IMR-90 (cell line): ENCODE results near the gene RBBP8. TPM values are rescaled to one million over a fixed set of nuclear protein-coding genes. Genes with fewer than 3 reads are reported as not detected.

ENCODE experiments used
- ATAC-seq: fragments of 200-7000 bp; cut with Tn5 transposase; 2 replicates; pipeline ENCODE4 v1.9.1; 2020; ENCODE audit warnings: low read depth, mild to moderate bottlenecking, moderate library complexity
- BruUV-seq: library from RNA; stranded (reverse); fragments of 400-500 nt; replicated peaks from 2 replicates; lab custom pipeline; 2021; lab: Mats Ljungman, UMichigan
- CTCF ChIA-PET: fragments of 300-600 bp; formaldehyde crosslinking; extraction: SDS; loops from one replicate; lab custom pipeline; 2021; ENCODE audit warnings: antibody characterized with exemption; lab: Yijun Ruan, JAX
- POLR2A ChIA-PET: fragments of 300-600 bp; sonication (Branson Sonifier 250); formaldehyde crosslinking; loops from one replicate; lab custom pipeline; 2022; ENCODE audit warnings: antibody characterized with exemption; ENCODE audit not compliant: unreplicated experiment; lab: Charles Lee
- DNase-seq: peaks from one replicate; pipeline ENCODE4 v3.0.0; 2013
- H2AFZ ChIP-seq: replicated peaks from 2 replicates; pipeline ENCODE3; 2013; ENCODE audit warnings: low read length, mild to moderate bottlenecking; ENCODE audit not compliant: poor library complexity
- H2AK5ac ChIP-seq: 2 replicates; pipeline ENCODE4 v1.6.1; 2013; ENCODE audit warnings: low read depth, low read length, inconsistent platforms
- H2AK9ac ChIP-seq: replicated peaks from 2 replicates; pipeline ENCODE3; 2013; ENCODE audit warnings: mild to moderate bottlenecking, low read depth, low read length, moderate library complexity; ENCODE audit not compliant: poor library complexity
- H2BK120ac ChIP-seq: 2 replicates; pipeline ENCODE4 v1.6.1; 2013; ENCODE audit warnings: low read depth, low read length, inconsistent platforms
- H2BK15ac ChIP-seq: 3 replicates; pipeline ENCODE4 v1.6.1; 2013; ENCODE audit warnings: low read depth, low read length, inconsistent platforms
- H2BK20ac ChIP-seq: 2 replicates; pipeline ENCODE4 v1.6.1; 2013; ENCODE audit warnings: low read depth, mild to moderate bottlenecking, inconsistent platforms, low read length, moderate library complexity
- H2BK5ac ChIP-seq: 2 replicates; pipeline ENCODE4 v1.6.1; 2013; ENCODE audit warnings: mild to moderate bottlenecking, low read depth, low read length, inconsistent platforms; ENCODE audit not compliant: poor library complexity, severe bottlenecking
- H3K14ac ChIP-seq: replicated peaks from 2 replicates; pipeline ENCODE4 v1.6.1; 2013; ENCODE audit warnings: low read depth, low read length, inconsistent platforms
- H3K18ac ChIP-seq: 2 replicates; pipeline ENCODE4 v1.6.1; 2013; ENCODE audit warnings: low read depth, low read length, control low read depth
- H3K23ac ChIP-seq: 2 replicates; pipeline ENCODE4 v1.6.1; 2013; ENCODE audit warnings: low read depth, low read length, inconsistent platforms
- H3K27ac ChIP-seq: 2 replicates; pipeline ENCODE4 v1.5.1; 2013; ENCODE audit warnings: mild to moderate bottlenecking, control low read depth, low read length; ENCODE audit not compliant: insufficient read depth
- H3K27me3 ChIP-seq: 2 replicates; pipeline ENCODE4 v1.6.1; 2013; ENCODE audit warnings: low read length; ENCODE audit not compliant: control insufficient read depth, insufficient read depth
- H3K36me3 ChIP-seq: 2 replicates; pipeline ENCODE4 v1.6.1; 2013; ENCODE audit warnings: low read length, mixed read lengths; ENCODE audit not compliant: control insufficient read depth, insufficient read depth
- H3K4ac ChIP-seq: 2 replicates; pipeline ENCODE4 v1.6.1; 2013; ENCODE audit warnings: low read depth, low read length, inconsistent platforms
- H3K4me1 ChIP-seq: 2 replicates; pipeline ENCODE4 v1.6.1; 2013; ENCODE audit warnings: low read length, mixed read lengths; ENCODE audit not compliant: control insufficient read depth, insufficient read depth
- H3K4me2 ChIP-seq: 2 replicates; pipeline ENCODE4 v1.6.1; 2013; ENCODE audit warnings: low read depth, mild to moderate bottlenecking, control low read depth, low read length, moderate library complexity
- H3K4me3 ChIP-seq: 2 replicates; pipeline ENCODE4 v1.5.1; 2013; ENCODE audit warnings: low read depth, mild to moderate bottlenecking, control low read depth, low read length, moderate library complexity; ENCODE audit not compliant: insufficient read depth
- H3K56ac ChIP-seq: 2 replicates; pipeline ENCODE4 v1.6.1; 2013; ENCODE audit warnings: low read length, inconsistent platforms; ENCODE audit not compliant: insufficient read depth; ENCODE audit errors: extremely low read depth
- H3K79me1 ChIP-seq, 2 experiments: 2 replicates each; pipeline ENCODE4 v1.6.1; 2013; ENCODE audit warnings: low read length in 2 of 2, inconsistent platforms in 1 of 2, low read depth in 1 of 2
- H3K9ac ChIP-seq: 2 replicates; pipeline ENCODE4 v1.6.1; 2013; ENCODE audit warnings: low read depth, low read length, control low read depth
- H3K9me1 ChIP-seq: 2 replicates; pipeline ENCODE4 v1.6.1; 2013; ENCODE audit warnings: low read length, inconsistent platforms; ENCODE audit not compliant: insufficient read depth
- H3K9me3 ChIP-seq: 2 replicates; pipeline ENCODE4 v1.6.1; 2013; ENCODE audit warnings: low read length; ENCODE audit not compliant: control insufficient read depth, insufficient read depth
- H4K20me1 ChIP-seq: 2 replicates; pipeline ENCODE4 v1.6.1; 2013; ENCODE audit warnings: low read length, inconsistent platforms; ENCODE audit not compliant: insufficient read depth
- H4K5ac ChIP-seq: 2 replicates; pipeline ENCODE4 v1.6.1; 2013; ENCODE audit warnings: mild to moderate bottlenecking, low read depth, low read length, control low read depth
- H4K8ac ChIP-seq, 2 experiments: 2 replicates each; pipeline ENCODE4 v1.6.1; 2013; ENCODE audit warnings: low read depth in 2 of 2, low read length in 2 of 2, control low read depth in 1 of 2, inconsistent platforms in 1 of 2
- H4K91ac ChIP-seq: 2 replicates; pipeline ENCODE4 v1.6.1; 2013; ENCODE audit warnings: low read depth, low read length, inconsistent platforms; ENCODE audit not compliant: insufficient read depth
- MXI1 ChIP-seq: IDR thresholded peaks from 2 replicates; pipeline ENCODE4 v1.6.1; 2012; ENCODE audit warnings: low read depth, mild to moderate bottlenecking, low read length, moderate library complexity, borderline replicate concordance
- POLR2A ChIP-seq: IDR thresholded peaks from 2 replicates; pipeline ENCODE4 v1.6.1; 2012; ENCODE audit warnings: mild to moderate bottlenecking, low read depth, low read length
- WGBS, 2 experiments: methylation state at CpG; one replicate each; pipeline versions ENCODE4 v1.1.5 to v1.1.7; 2013; ENCODE audit warnings: missing lambda C conversion rate in 2 of 2; ENCODE audit not compliant: insufficient read length in 1 of 2; ENCODE audit errors: extremely low coverage in 2 of 2; 5-methylcytosine and 5-hydroxymethylcytosine counted together
- dilution Hi-C: fragments of 300-500 bp; cut with HindIII; formaldehyde crosslinking; loops from one replicate; pipeline ENCODE4 v1.14.3; 2018; ENCODE audit warnings: low sequenced_read_pairs; ENCODE audit not compliant: unreplicated experiment
- in situ Hi-C: fragments of 300-500 bp; cut with MboI; formaldehyde crosslinking; loops from 3 replicates; pipeline ENCODE4 v1.14.3; 2019; ENCODE audit warnings: low sequenced_read_pairs, inconsistent platforms, mixed read lengths
- intact Hi-C: fragments of 100-400 bp; cut with micrococcal nuclease; formaldehyde crosslinking; loops from 2 replicates; pipeline ENCODE4 v1.10.0; 2022
- polyA plus RNA-seq, 3 experiments: library from polyadenylated mRNA; depleted of rRNA; stranded (reverse); fragments of >200 nt; gene quantifications; 2 replicates each; pipeline ENCODE4 v1.2.3, GENCODE V29; 2012; ENCODE audit warnings: low replicate concordance in 1 of 3
- total RNA-seq: library from RNA; depleted of rRNA; stranded (reverse); fragments of >200 nt; gene quantifications from 2 replicates; pipeline ENCODE4 v1.2.3, GENCODE V29; 2012
- TF ChIP-seq, protein P1 (sequence below): conservative IDR thresholded peaks from 2 replicates; pipeline ENCODE4 v1.5.1; 2012; ENCODE audit warnings: mild to moderate bottlenecking, low read depth, low read length, improper control_type of control experiment

Gene RBBP8
- total and polyA plus RNA-seq, 2 of the 4 experiments (the other 2 are of a cell fraction), result 12.0 to 21.1 TPM

DNA sequence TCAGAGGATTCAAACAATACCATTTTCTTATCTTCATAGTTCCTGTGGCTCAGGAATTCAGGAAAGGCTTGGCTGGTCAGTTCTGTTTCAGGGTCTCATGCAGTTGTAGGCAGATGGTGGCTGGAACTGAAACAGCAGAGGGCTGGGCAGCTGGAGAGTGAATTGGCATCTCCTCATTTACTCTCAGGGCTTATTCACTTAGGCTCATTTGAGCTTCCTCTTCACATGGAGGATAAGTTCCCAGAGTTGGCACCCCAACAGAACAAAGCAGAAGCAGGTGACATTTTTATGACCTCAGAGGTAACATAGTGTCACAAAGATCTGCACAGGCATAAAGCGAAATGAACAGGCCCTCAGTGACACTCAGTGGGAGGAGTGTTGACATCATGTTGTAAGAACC is 66.1 kb downstream of the RBBP8 start:
- H2BK20ac ChIP-seq, result no peak overlapping the region
- H3K4ac ChIP-seq, result no peak overlapping the region
- H3K79me1 ChIP-seq, result no peaks in the 10 kb centered on the region
- in situ Hi-C loops, result loop anchor here (25.0 kb wide), 1 partner anchor 1087 kb away; no protein-coding TSS in a partner anchor
- H4K8ac ChIP-seq, result no peak overlapping the region
- peaks cover 4% of the 10 kb centered on the region; the same call in 1 of the 2 replicates for H3K4me1 ChIP-seq
- DNase-seq, result peak; percentile 53
- BruUV-seq, result no TSS peak
- intact Hi-C loops, result no loop called here
- no peak overlapping the region for H3K56ac ChIP-seq
- no peaks in the 10 kb centered on the region; the same call in 1 of the 2 replicates for H3K9me1 ChIP-seq
- no CpG with 5 or more reads among the region's 1 CpG for WGBS, 2 experiments
- H2AK9ac ChIP-seq, result no peak overlapping the region
- H3K23ac ChIP-seq, result no peak overlapping the region
- H2BK5ac ChIP-seq, result no peak overlapping the region
- H3K27ac ChIP-seq, result no peak overlapping the region
- no peak overlapping the region for H3K14ac ChIP-seq
- dilution Hi-C loops, result no loop called here
- no peak overlapping the region for H2AFZ ChIP-seq
- no peak overlapping the region for H2BK15ac ChIP-seq
- TF ChIP-seq, protein P1, sequence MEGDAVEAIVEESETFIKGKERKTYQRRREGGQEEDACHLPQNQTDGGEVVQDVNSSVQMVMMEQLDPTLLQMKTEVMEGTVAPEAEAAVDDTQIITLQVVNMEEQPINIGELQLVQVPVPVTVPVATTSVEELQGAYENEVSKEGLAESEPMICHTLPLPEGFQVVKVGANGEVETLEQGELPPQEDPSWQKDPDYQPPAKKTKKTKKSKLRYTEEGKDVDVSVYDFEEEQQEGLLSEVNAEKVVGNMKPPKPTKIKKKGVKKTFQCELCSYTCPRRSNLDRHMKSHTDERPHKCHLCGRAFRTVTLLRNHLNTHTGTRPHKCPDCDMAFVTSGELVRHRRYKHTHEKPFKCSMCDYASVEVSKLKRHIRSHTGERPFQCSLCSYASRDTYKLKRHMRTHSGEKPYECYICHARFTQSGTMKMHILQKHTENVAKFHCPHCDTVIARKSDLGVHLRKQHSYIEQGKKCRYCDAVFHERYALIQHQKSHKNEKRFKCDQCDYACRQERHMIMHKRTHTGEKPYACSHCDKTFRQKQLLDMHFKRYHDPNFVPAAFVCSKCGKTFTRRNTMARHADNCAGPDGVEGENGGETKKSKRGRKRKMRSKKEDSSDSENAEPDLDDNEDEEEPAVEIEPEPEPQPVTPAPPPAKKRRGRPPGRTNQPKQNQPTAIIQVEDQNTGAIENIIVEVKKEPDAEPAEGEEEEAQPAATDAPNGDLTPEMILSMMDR, result 0 out of 2 replicates have a peak, but pooled peaks have one; percentile 0
- TF ChIP-seq MXI1 (no peak), POLR2A (no peak)
- no peak overlapping the region for H3K4me3 ChIP-seq
- no peak overlapping the region for H4K5ac ChIP-seq
- H3K4me2 ChIP-seq, result no peak overlapping the region
- no peak overlapping the region for H4K91ac ChIP-seq
- H4K20me1 ChIP-seq, result no peaks in the 10 kb centered on the region
- no peak overlapping the region for H2AK5ac ChIP-seq
- H3K9me3 ChIP-seq, result no peaks in the 10 kb centered on the region
- POLR2A ChIA-PET, result no interaction called here
- ATAC-seq, result peak; percentile 61; the same call in 1 of the 2 replicates
- H3K36me3 ChIP-seq, result peaks cover 2% of the 10 kb centered on the region; the same call in 1 of the 2 replicates
- no peaks in the 10 kb centered on the region for H3K27me3 ChIP-seq
- H2BK120ac ChIP-seq, result no peak overlapping the region
- H3K9ac ChIP-seq, result no peak overlapping the region
- H3K18ac ChIP-seq, result no peak overlapping the region
- CTCF ChIA-PET, result no interaction called here
